Fibroblast of lung (primary cell): Measurements from ENCODE around the gene COL15A1.

Experiments used
- CTCF ChIP-seq, 2 donors: IDR thresholded peaks in 1 of 2; conservative IDR thresholded peaks in 1 of 2; 1 replicate in 1 of 2; 2 replicates in 1 of 2; pipeline ENCODE4 v1.5.1; 2011 to 2012; ENCODE audit warnings: low read length in 2 of 2, control low read depth in 1 of 2, inconsistent platforms in 1 of 2, low read depth in 1 of 2, mild to moderate bottlenecking in 1 of 2
- EZH2 ChIP-seq: IDR thresholded peaks from 2 replicates; pipeline ENCODE4 v1.5.1; 2012; ENCODE audit warnings: low read length, control low read depth, mild to moderate bottlenecking; ENCODE audit errors: missing control alignments

GRCh38 chr9:99075246-99075912 lies 131.7 kb downstream of the COL15A1 start:
- no peak for TF ChIP-seq CTCF (conservative IDR thresholded peaks at IDR 0.05 in 1 of 2, IDR thresholded peaks at IDR 0.05 in 1 of 2; ENCODE audit: low read depth in 1 of 2, low read length in 2 of 2)
- TF ChIP-seq EZH2: no peak
